H9 (cell line): ENCODE measurements around the gene NXPH3. TPM values are rescaled to one million over a fixed set of nuclear protein-coding genes. Genes with fewer than 3 reads are reported as not detected.

Source experiments
- DNase-seq: peaks from one replicate; pipeline ENCODE4 v3.0.0-alpha.2; 2017
- H2AFZ ChIP-seq: one replicate; pipeline ENCODE4 v1.6.1; 2013; ENCODE audit warnings: mild to moderate bottlenecking, low read length, control low read depth, moderate library complexity
- H2AK5ac ChIP-seq: 2 replicates; pipeline ENCODE4 v1.6.1; 2013; ENCODE audit warnings: low read length, control low read depth, mixed read lengths; ENCODE audit not compliant: insufficient read length
- H2BK120ac ChIP-seq: one replicate; pipeline ENCODE4 v1.6.1; 2013; ENCODE audit warnings: low read depth, mild to moderate bottlenecking, low read length, control low read depth, inconsistent platforms; ENCODE audit not compliant: poor library complexity, severe bottlenecking
- H2BK12ac ChIP-seq: 2 replicates; pipeline ENCODE4 v1.6.1; 2013; ENCODE audit warnings: low read length, control low read depth, mixed read lengths, low read depth; ENCODE audit not compliant: insufficient read length
- H2BK15ac ChIP-seq: 2 replicates; pipeline ENCODE4 v1.6.1; 2013; ENCODE audit warnings: low read depth, low read length, control low read depth
- H2BK20ac ChIP-seq: one replicate; pipeline ENCODE4 v1.6.1; 2013; ENCODE audit warnings: low read depth, mild to moderate bottlenecking, low read length, control low read depth, inconsistent platforms; ENCODE audit not compliant: poor library complexity, severe bottlenecking
- H2BK5ac ChIP-seq: 2 replicates; pipeline ENCODE4 v1.6.1; 2013; ENCODE audit warnings: low read length, control low read depth, mixed read lengths; ENCODE audit not compliant: insufficient read length
- H3K14ac ChIP-seq: 2 replicates; pipeline ENCODE4 v1.6.1; 2013; ENCODE audit warnings: low read length, control low read depth; ENCODE audit not compliant: insufficient read depth
- H3K18ac ChIP-seq: 2 replicates; pipeline ENCODE4 v1.6.1; 2013; ENCODE audit warnings: low read depth, mild to moderate bottlenecking, mixed read lengths, low read length, control low read depth; ENCODE audit not compliant: insufficient read length
- H3K23ac ChIP-seq: 2 replicates; pipeline ENCODE4 v1.6.1; 2013; ENCODE audit warnings: low read length, control low read depth, mixed read lengths, low read depth; ENCODE audit not compliant: insufficient read length
- H3K23me2 ChIP-seq: 2 replicates; pipeline ENCODE4 v1.6.1; 2013; ENCODE audit warnings: low read depth, mild to moderate bottlenecking, mixed read lengths, low read length, control low read depth; ENCODE audit not compliant: insufficient read length, poor library complexity, severe bottlenecking
- H3K27ac ChIP-seq: 2 replicates; pipeline ENCODE4 v1.5.1; 2013; ENCODE audit warnings: low read length, control low read depth, mixed read lengths, low read depth; ENCODE audit not compliant: insufficient read length
- H3K27me3 ChIP-seq: 2 replicates; pipeline ENCODE4 v1.6.1; 2013; ENCODE audit warnings: low read length, control low read depth, inconsistent platforms; ENCODE audit not compliant: insufficient read depth
- H3K4ac ChIP-seq: 2 replicates; pipeline ENCODE4 v1.6.1; 2013; ENCODE audit warnings: low read depth, mild to moderate bottlenecking, control low read depth, inconsistent platforms, low read length, moderate library complexity
- H3K4me1 ChIP-seq: 2 replicates; pipeline ENCODE4 v1.6.1; 2013; ENCODE audit warnings: low read length, control low read depth, inconsistent platforms; ENCODE audit not compliant: insufficient read depth
- H3K4me2 ChIP-seq: 2 replicates; pipeline ENCODE4 v1.6.1; 2013; ENCODE audit warnings: low read length, control low read depth, mixed read lengths; ENCODE audit not compliant: insufficient read length, insufficient read depth
- H3K56ac ChIP-seq: 2 replicates; pipeline ENCODE4 v1.6.1; 2013; ENCODE audit warnings: low read depth, mild to moderate bottlenecking, mixed read lengths, low read length, control low read depth; ENCODE audit not compliant: insufficient read length
- H3K79me1 ChIP-seq: 2 replicates; pipeline ENCODE4 v1.6.1; 2013; ENCODE audit warnings: low read depth, mild to moderate bottlenecking, moderate library complexity, low read length, control low read depth, inconsistent platforms; ENCODE audit not compliant: insufficient read depth, poor library complexity, severe bottlenecking
- H3K79me2 ChIP-seq: 2 replicates; pipeline ENCODE4 v1.6.1; 2013; ENCODE audit warnings: low read length, control low read depth, inconsistent platforms; ENCODE audit not compliant: insufficient read depth
- H3K9ac ChIP-seq: 2 replicates; pipeline ENCODE4 v1.6.1; 2013; ENCODE audit warnings: low read length, control low read depth, mixed read lengths; ENCODE audit not compliant: insufficient read length; ENCODE audit errors: extremely low read depth
- H3K9me3 ChIP-seq: one replicate; pipeline ENCODE4 v1.6.1; 2013; ENCODE audit warnings: low read depth, low read length, inconsistent platforms; ENCODE audit not compliant: control insufficient read depth
- H3T11ph ChIP-seq: one replicate; pipeline ENCODE4 v1.6.1; 2013; ENCODE audit warnings: mild to moderate bottlenecking, low read length, control low read depth, inconsistent platforms
- H4K20me1 ChIP-seq: one replicate; pipeline ENCODE4 v1.6.1; 2013; ENCODE audit not compliant: control insufficient read depth, insufficient read length, insufficient read depth
- H4K5ac ChIP-seq: 2 replicates; pipeline ENCODE4 v1.6.1; 2013; ENCODE audit warnings: low read depth, mild to moderate bottlenecking, mixed read lengths, low read length, control low read depth; ENCODE audit not compliant: insufficient read length
- H4K8ac ChIP-seq: replicated peaks from 2 replicates; pipeline ENCODE4 v1.6.1; 2013; ENCODE audit warnings: low read length, control low read depth, mixed read lengths, low read depth; ENCODE audit not compliant: insufficient read length
- H4K91ac ChIP-seq: 2 replicates; pipeline ENCODE4 v1.6.1; 2013; ENCODE audit warnings: low read depth, mild to moderate bottlenecking, moderate library complexity, mixed read lengths, low read length, control low read depth; ENCODE audit not compliant: insufficient read length
- H3K27ac Mint-ChIP-seq, 3 experiments: 2 replicates in 2 of 3; 3 replicates in 1 of 3; pipeline ENCODE4 v1.8.0; 2020 to 2021; ENCODE audit warnings: mixed read lengths in 3 of 3, mild to moderate bottlenecking in 1 of 3, moderate library complexity in 1 of 3
- H3K27me3 Mint-ChIP-seq: 2 replicates; pipeline ENCODE4 v1.8.0; 2021; ENCODE audit warnings: low read depth, mild to moderate bottlenecking, moderate library complexity, mixed read lengths
- H3K36me3 Mint-ChIP-seq, 3 experiments: 2 replicates in 2 of 3; 3 replicates in 1 of 3; pipeline ENCODE4 v1.8.0; 2020 to 2021; ENCODE audit warnings: low read depth in 3 of 3, mixed read lengths in 3 of 3; ENCODE audit not compliant: insufficient read depth in 1 of 3
- H3K4me1 Mint-ChIP-seq, 2 experiments: 2 replicates each; pipeline ENCODE4 v1.8.0; 2020; ENCODE audit warnings: mixed read lengths in 2 of 2
- H3K4me3 Mint-ChIP-seq, 2 experiments: 2 replicates in 1 of 2; 3 replicates in 1 of 2; pipeline ENCODE4 v1.8.0; 2020 to 2021; ENCODE audit warnings: mild to moderate bottlenecking in 2 of 2, mixed read lengths in 2 of 2, moderate library complexity in 1 of 2
- H3K9me3 Mint-ChIP-seq, 2 experiments: 2 replicates in 1 of 2; 3 replicates in 1 of 2; pipeline ENCODE4 v1.8.0; 2020; ENCODE audit warnings: mild to moderate bottlenecking in 2 of 2, mixed read lengths in 2 of 2, moderate library complexity in 1 of 2
- CTCF ChIP-seq: fragments of 200-600 bp; sonication (generic); conservative IDR thresholded peaks from 3 replicates; pipeline ENCODE4 v1.8.0; 2021; ENCODE audit warnings: antibody characterized with exemption, mild to moderate bottlenecking
- WGBS: extraction: QIAGEN DNeasy Blood & Tissue Kit; methylation state at CpG from one replicate; pipeline ENCODE4 v1.1.7; 2013; ENCODE audit warnings: missing lambda C conversion rate, low lambda C conversion rate, mixed read lengths; ENCODE audit not compliant: insufficient read length; ENCODE audit errors: extremely low coverage; 5-methylcytosine and 5-hydroxymethylcytosine counted together
- total RNA-seq: library from RNA; stranded (reverse); gene quantifications from 2 replicates; pipeline ENCODE4 v1.2.1, GENCODE V29; 2021

The NXPH3 gene
- total RNA-seq, 1 experiment from 2014 or later: 1.3 TPM

GRCh38 chr17:49585422-49586027 lies 9.9 kb downstream of the NXPH3 start:
- Histone ChIP-seq H4K5ac (no peak overlapping the region), H2BK12ac (no peak overlapping the region), H3K9ac (no peak overlapping the region), H4K20me1 (no peaks in the 10 kb centered on the region), H3K4me1 (no peaks in the 10 kb centered on the region), H3K4me2 (no peak overlapping the region), H3K27me3 (no peaks in the 10 kb centered on the region), H4K91ac (no peak overlapping the region), H3K9me3 (no peaks in the 10 kb centered on the region), H2BK120ac (no peak overlapping the region), H3K79me2 (no peaks in the 10 kb centered on the region), H3K56ac (no peak overlapping the region), H3K27ac (no peak overlapping the region), H2BK20ac (no peak overlapping the region), H4K8ac (no peak overlapping the region), H2AK5ac (no peak overlapping the region), H3K4ac (no peak overlapping the region), H3K14ac (no peak overlapping the region), H3T11ph (no peak overlapping the region), H3K23ac (no peak overlapping the region), H3K79me1 (no peaks in the 10 kb centered on the region), H3K18ac (no peak overlapping the region), H2BK15ac (no peak overlapping the region), H2AFZ (no peak overlapping the region), H3K23me2 (no peaks in the 10 kb centered on the region), H2BK5ac (no peak overlapping the region)
- Mint-ChIP-seq H3K4me3 (no peak overlapping the region), H3K27me3 (no peaks in the 10 kb centered on the region; the same call in 1 of the 2 replicates), H3K36me3 (no peaks in the 10 kb centered on the region), H3K27ac (no peak overlapping the region), H3K9me3 (no peaks in the 10 kb centered on the region), H3K4me1 (peaks cover 13 to 25% of the 10 kb centered on the region in 2 experiments)
- peak; percentile 88 for DNase-seq
- WGBS: no CpG with 5 or more reads among the region's 3 CpGs
- TF ChIP-seq CTCF: peak; percentile 59
